Renal pelvis (tissue), 4 donors: ENCODE measurements around the gene HSPB9. TPM values are rescaled to one million over a fixed set of nuclear protein-coding genes. Genes with fewer than 3 reads are reported as not detected.

Experiments used
- DNase-seq: peaks from one replicate; pipeline ENCODE4 v3.0.0-alpha.2; 2013
- polyA plus RNA-seq, 3 donors: library from polyadenylated mRNA; unstranded; fragments of 120-200 nt; gene quantifications; one replicate each; pipeline ENCODE4 v1.2.1, GENCODE V29; 2013; ENCODE audit not compliant: insufficient read length in 3 of 3

Gene HSPB9
- polyA plus RNA-seq, 3 donors: 0.30 to 0.50 (median 0.49) TPM

DNA sequence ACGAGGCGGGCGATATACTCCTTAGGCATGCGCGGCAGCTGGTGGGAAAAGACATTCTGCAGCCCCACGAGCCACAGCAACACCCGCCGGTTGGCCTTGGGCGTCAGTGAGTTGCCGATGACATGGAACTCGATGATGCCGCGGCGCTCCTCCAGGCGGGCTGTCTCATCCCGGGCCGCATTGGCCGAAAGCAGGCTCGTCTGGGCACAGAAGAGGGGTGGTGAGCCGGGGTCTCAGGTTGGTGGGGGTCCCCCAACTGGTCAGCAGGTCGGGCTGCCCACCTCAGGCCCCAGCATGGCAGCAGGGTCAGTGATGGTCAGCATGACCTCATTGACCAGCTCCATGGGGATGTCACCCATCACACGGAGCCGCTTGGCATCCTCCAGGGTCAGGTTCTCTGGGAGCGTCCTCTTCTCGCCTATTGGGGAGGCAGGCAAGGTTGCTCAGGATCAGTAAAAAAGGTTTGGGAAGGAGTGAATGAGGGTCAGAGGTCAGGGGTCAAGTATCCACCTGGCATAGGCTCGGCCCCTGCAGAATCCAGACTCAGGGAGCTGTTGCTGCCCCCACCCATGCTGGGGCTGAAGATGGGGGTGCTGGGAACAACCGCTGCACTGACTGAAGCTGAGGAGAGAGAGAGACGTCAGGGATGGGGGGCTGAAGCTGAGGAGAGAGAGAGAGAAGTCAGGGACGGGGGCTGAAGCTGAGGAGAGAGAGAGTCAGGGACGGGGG lies 5.0 kb upstream of the HSPB9 start:
- no peak for DNase-seq

DNA sequence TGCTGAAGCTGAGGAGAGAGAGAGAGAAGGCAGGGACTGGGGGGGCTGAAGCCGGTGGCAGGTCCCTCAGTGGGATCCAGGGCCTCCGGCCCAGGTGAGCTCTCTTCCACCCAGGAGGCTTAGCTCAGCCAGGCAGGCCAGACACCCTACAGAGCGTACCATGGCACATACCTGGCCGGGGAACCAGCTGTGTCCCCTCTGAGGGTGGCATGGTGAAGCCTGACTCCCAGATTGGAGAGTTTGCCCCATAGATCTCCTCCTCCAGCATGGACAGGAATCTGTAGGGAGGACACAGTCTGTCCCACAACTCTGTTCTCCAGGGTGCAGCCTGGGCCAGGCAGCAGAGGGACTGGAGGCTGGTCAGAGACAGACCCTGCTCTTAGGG lies 4.5 kb upstream of the HSPB9 start:
- DNase-seq: no peak

GRCh38 chr17:42118545-42118944 lies 4.1 kb upstream of the HSPB9 start:
- no peak for DNase-seq

DNA sequence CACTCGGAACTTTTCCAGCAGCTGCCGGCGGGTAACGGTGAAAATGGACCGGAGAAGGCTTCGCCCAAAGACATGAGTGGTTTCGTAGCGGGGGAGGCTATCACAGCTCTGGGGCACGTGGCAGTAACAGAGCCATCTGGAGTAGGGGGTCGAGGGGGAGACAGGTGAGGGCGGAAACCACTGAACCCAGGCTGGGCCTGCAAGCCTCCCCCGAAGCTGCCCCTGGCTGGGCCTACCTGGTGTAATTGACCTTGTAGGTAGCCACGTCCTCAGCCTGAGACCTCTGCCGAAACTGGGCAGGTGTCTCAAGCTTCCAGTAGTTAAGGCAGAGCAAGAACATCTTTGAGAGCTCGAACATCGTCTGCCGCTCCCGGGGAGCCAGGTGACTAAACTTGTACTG lies 3.3 kb upstream of the HSPB9 start:
- DNase-seq: no peak

DNA sequence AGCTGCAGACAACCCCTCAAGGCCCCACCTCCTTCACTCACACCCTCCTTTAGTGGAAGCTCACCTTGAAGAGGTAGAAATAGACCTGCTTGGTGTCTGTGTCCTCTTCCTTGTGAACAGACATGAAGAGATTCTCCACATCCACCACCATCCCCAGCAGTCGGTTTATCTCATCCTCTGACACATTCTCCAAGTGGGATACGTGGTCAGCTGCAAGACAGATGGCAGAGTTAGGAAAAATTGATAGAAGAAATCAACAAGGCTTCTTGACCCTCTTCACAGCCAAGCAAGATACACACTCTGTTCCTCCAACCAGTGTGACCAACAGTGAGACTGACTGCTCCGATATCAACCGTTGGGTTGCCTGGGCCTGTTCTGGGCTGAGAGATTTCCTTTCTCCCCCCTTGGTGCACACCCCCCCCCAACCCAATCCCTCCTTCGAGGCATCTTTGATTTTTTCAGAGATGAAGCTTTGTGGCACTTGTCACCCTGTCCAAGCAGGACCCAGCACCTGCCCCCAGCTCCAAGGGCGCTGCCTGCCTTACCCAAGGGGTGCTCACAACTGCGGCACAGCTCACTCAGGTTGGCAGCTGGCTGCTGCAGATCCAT lies 2.3 kb upstream of the HSPB9 start:
- no peak for DNase-seq

- peak; percentile 71 for DNase-seq
Observed at GRCh38 chr17:42120770-42121769, 1.5 kb upstream of the HSPB9 start, which contains the start of gene KAT2A. Gene KAT2A (minus strand): TSS chr17:42121367. CDS start chr17:42121304, 63 bp downstream.

DNA sequence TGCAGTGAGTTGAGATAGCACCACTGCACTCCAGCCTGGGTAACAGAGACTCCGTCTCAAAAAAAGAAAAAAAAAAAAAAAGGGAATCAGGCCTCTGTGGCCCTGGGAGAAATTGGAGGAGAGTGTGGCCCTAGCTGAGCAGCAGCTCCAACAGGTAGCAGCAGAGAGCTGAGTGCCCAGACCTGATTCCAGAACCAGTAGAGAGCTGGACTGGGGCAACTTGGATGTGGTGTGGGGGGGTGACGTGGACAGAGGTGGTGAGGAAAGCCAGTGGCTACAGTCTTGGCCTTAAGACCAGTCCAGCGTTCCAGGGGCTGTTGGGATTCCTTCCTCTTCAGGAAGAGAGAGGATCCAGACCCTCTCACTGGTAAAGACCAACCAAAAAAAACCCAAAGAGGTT lies 1.7 kb downstream of the HSPB9 start:
- no peak for DNase-seq

DNA sequence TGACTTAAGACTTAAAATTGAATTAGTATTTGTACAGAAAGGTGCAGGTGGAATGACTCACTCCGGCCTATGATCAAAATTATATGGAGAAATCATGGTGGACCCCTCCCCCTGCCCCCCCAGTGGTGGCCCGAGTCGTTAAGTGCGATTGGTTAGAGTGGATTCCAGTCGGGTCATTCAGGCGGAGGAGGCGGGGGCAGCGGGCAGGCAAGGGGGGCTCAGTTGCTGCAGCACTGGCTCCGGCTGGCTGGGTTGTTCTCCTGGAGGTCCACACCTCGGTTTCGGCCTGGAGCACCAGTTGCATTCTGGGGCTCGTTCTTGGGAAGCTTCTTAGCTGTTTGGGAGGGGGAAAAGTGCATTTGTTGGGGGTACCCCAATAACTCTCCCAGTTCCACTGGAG lies 3.0 kb downstream of the HSPB9 start:
- DNase-seq: no peak

GRCh38 chr17:42126836-42127235 lies 4.2 kb downstream of the HSPB9 start:
- DNase-seq: no peak

GRCh38 chr17:42127414-42127813 lies 4.8 kb downstream of the HSPB9 start:
- no peak for DNase-seq

GRCh38 chr17:42129109-42129837 lies 6.7 kb downstream of the HSPB9 start:
- no peak for DNase-seq

GRCh38 chr17:42130310-42130936 lies 7.8 kb downstream of the HSPB9 start:
- no peak for DNase-seq

DNA sequence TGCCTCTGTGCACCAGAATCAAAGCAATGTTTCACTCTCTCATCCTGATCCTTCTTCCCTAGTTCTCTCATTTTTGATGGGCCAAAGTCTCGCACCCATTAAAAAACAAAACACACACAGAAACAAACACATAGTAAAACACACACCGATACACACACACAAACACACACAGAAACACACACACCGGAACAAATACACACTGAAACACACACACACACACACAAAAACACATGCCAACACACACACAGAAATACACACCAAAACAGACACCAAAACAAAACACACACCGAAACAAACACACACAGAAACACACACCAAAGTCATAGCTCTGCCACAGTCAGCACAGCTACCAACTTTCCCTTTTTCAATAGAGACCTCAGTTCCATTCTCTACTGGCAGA lies 8.6 kb downstream of the HSPB9 start:
- no peak for DNase-seq

- DNase-seq: no peak
Observed at GRCh38 chr17:42131981-42132432, 9.4 kb downstream of the HSPB9 start.

GRCh38 chr17:42132941-42133340 lies 10.3 kb downstream of the HSPB9 start:
- peak; percentile 59 for DNase-seq

GRCh38 chr17:42133461-42134041 lies 10.9 kb downstream of the HSPB9 start:
- no peak for DNase-seq

GRCh38 chr17:42135151-42135550 lies 12.5 kb downstream of the HSPB9 start:
- DNase-seq: no peak

DNA sequence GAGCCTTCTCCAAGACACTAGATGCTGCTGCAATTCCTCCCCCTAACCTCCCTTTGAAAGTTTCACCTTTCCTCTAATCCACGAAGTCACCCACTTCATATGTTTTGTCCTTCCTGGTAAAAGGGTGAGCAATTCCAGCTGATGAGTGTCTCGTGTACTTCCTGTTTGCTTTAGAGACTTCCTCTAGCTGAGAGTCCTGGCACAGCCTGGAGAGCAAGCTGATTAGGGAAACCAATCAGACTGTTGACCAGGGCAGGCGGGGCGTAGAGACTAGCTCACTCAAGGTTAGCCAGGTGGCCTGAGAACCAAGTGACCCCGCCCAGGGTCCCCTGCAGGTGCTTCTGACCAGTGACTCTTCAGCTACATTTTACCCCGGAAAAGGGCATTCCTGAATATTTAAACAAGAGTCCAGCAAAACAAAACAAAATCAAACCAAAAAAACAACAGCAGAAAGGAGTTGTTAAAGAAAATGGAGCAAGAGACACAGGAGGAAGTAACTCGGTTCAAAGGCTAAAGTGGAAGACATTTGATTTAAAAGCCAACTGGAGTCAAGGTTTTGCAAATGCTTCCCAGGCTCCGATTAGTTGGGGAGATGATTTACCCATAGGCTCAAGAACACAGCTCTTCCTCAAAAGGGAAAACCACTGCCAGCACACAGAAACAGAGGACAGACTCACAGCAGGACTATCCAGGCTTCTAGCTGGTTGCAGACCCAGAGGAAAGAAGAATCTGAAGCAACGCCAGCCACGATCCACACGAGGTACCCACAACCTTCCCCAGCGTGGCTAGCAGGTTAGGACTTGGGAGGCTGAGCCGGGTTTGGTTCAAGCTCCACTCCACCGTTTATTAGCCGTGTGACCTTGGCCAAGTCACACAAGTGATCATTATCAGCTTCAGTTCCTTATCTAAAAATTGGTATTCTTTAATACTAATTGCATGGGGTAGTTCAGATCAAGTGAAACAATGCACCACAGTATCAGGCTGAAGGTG lies 13.4 kb downstream of the HSPB9 start:
- DNase-seq: no peak

GRCh38 chr17:42136654-42137051 lies 14.0 kb downstream of the HSPB9 start:
- DNase-seq: no peak
